ENCODE data around the gene AGAP2. TPM values are rescaled to one million over a fixed set of nuclear protein-coding genes. Genes with fewer than 3 reads are reported as not detected.

Gene AGAP2
- total and polyA plus RNA-seq, 2 of the 8 experiments (the other 6 are each of a cell fraction or from before 2014, with no cell fraction given): 1.5 TPM

- WGBS, 2 experiments (ENCODE audit: extremely low coverage in 1 of 2, insufficient coverage in 1 of 2, insufficient read length in 1 of 2, insufficient replicate concordance in 2 of 2, low coverage in 1 of 2, low lambda C conversion rate in 2 of 2, missing lambda C conversion rate in 1 of 2): 17% methylated on average over 17 of the region's 17 CpGs; no CpG with 5 or more reads in 1 of the 2 experiments
- Histone ChIP-seq H4K20me1 (replicated peaks in 1 of 2; ENCODE audit: control insufficient read depth in 1 of 2, insufficient read depth in 2 of 2, low read length in 2 of 2) (peaks cover 0 to 9% of the 10 kb centered on the region in 2 experiments), H3K4me3 (ENCODE audit: extremely low read depth in 1 of 4, insufficient read depth in 2 of 4, low read depth in 3 of 4, low read length in 4 of 4) (peak overlapping the region; percentile 39 to 66 (median 64)), H3K4ac (replicated peaks; ENCODE audit: insufficient read length, low read depth, low read length) (peak overlapping the region; percentile 61), H4K5ac (ENCODE audit: insufficient read length, low read depth, low read length) (no peak overlapping the region), H3K9ac (replicated peaks in 1 of 4; ENCODE audit: extremely low read depth in 1 of 4, low read depth in 3 of 4, low read length in 3 of 4) (peak overlapping the region in 3 of 4 experiments; percentile 26 to 33 (median 30); a peak in 2 of 7 replicates), H3K56ac (replicated peaks; ENCODE audit: insufficient read length, low read depth, low read length) (no peak overlapping the region), H2AK5ac (ENCODE audit: low read depth, low read length) (0 out of 2 replicates have a peak overlapping the region, but pooled peaks have one; percentile 8), H4K8ac (ENCODE audit: extremely low read depth, insufficient read depth, low read length) (0 out of 2 replicates have a peak overlapping the region, but pooled peaks have one; percentile 36), H2BK15ac (ENCODE audit: low read length) (peak overlapping the region; percentile 98; the same call in 1 of the 2 replicates), H2BK5ac (ENCODE audit: low read depth, low read length) (no peak overlapping the region), H3K27ac (ENCODE audit: low read depth, low read length) (no peak overlapping the region), H3K9me3 (ENCODE audit: insufficient read depth in 2 of 2, low read depth in 1 of 2, low read length in 1 of 2) (no peaks in the 10 kb centered on the region), H3K4me2 (ENCODE audit: insufficient read depth in 1 of 2, low read depth in 2 of 2, low read length in 2 of 2) (peak overlapping the region; percentile 87 to 96), H3K36me3 (ENCODE audit: control insufficient read depth in 2 of 4, insufficient read depth in 4 of 4, low read length in 3 of 4) (peaks cover 11 to 12% (median 12%) of the 10 kb centered on the region in 4 experiments; a peak in 7 of 8 replicates), H3K4me1 (replicated peaks in 1 of 4; ENCODE audit: control insufficient read depth in 3 of 4, insufficient read depth in 4 of 4, low read length in 3 of 4) (peaks cover 13 to 22% (median 19%) of the 10 kb centered on the region in 4 experiments), H4K91ac (replicated peaks; ENCODE audit: insufficient read length, low read length) (peak overlapping the region; percentile 87), H3K14ac (ENCODE audit: insufficient read length) (no peak overlapping the region), H2BK120ac (replicated peaks; ENCODE audit: low read depth, low read length) (no peak overlapping the region), H3K79me1 (ENCODE audit: low read depth, low read length) (no peaks in the 10 kb centered on the region), H2BK20ac (ENCODE audit: low read length) (no peak overlapping the region), H2AFZ (ENCODE audit: low read length) (peak overlapping the region; percentile 91), H3K18ac (ENCODE audit: extremely low read depth, low read length) (peak overlapping the region; percentile 85; the same call in 1 of the 2 replicates), H3K79me2 (ENCODE audit: control insufficient read depth in 1 of 2, insufficient read depth in 2 of 2, low read length in 2 of 2) (no peaks in the 10 kb centered on the region), H3K27me3 (replicated peaks in 1 of 4; ENCODE audit: control insufficient read depth in 3 of 4, extremely low read depth in 1 of 4, insufficient read depth in 3 of 4, low read length in 3 of 4) (peaks cover 22 to 39% (median 37%) of the 10 kb centered on the region in 4 experiments), H3K23ac (ENCODE audit: insufficient read length) (no peak overlapping the region), H2BK12ac (ENCODE audit: low read depth, low read length) (peak overlapping the region; percentile 89; the same call in 1 of the 2 replicates), H3K23me2 (ENCODE audit: low read depth, low read length) (peaks cover 23% of the 10 kb centered on the region)
- POLR2A ChIA-PET (ENCODE audit: partially characterized antibody): interaction anchor here (0.7 to 5.3 kb wide), 14 partner anchors 8 to 80 kb away, joined by 3 to 35 read pairs (median 4); partner anchors contain the start of genes CDK4, MARCHF9, TSFM and TSPAN31
- DNase-seq (ENCODE audit: low read depth in 1 of 2, low spot score in 2 of 2) (peak in 1 of 2 experiments; percentile 51), FAIRE-seq (no peak)
- CTCF ChIA-PET (ENCODE audit: partially characterized antibody): interaction anchor here (0.9 to 1.6 kb wide), 6 partner anchors 8 to 181 kb away, joined by 3 to 15 read pairs (median 4); no protein-coding TSS in a partner anchor
- TF ChIP-seq NRF1 (IDR thresholded peaks at IDR 0.05; ENCODE audit: low read depth, low read length) (no peak), E2F6 (IDR thresholded peaks at IDR 0.05) (peak; percentile 81), SUZ12 (IDR thresholded peaks at IDR 0.05; ENCODE audit: low read length) (no peak; the same call in 1 of the 2 replicates), ZNF274 (IDR thresholded peaks at IDR 0.05; ENCODE audit: borderline replicate concordance, extremely low read depth, low read length) (no peak), CREB1 (IDR thresholded peaks at IDR 0.05) (no peak), MAFK (IDR thresholded peaks at IDR 0.05; ENCODE audit: low read depth, low read length) (no peak), GTF2F1 (IDR thresholded peaks at IDR 0.05; ENCODE audit: borderline replicate concordance, low read depth, low read length) (no peak), POLR2A (IDR thresholded peaks at IDR 0.05; ENCODE audit: control extremely low read depth in 1 of 2, low read depth in 2 of 2, low read length in 2 of 2) (peak in 1 of 2 experiments; percentile 25; a peak in 2 of 3 replicates), CTBP2 (IDR thresholded peaks at IDR 0.05; ENCODE audit: borderline replicate concordance, insufficient read depth, insufficient read length, low read length) (no peak), POLR2AphosphoS5 (IDR thresholded peaks at IDR 0.05; ENCODE audit: low read depth, low read length) (peak; percentile 38; the same call in 1 of the 2 replicates), RAD21 (IDR thresholded peaks at IDR 0.05 in 1 of 2, conservative IDR thresholded peaks at IDR 0.05 in 1 of 2; ENCODE audit: low read depth in 2 of 2, low read length in 2 of 2) (no peak), SP2 (IDR thresholded peaks at IDR 0.05; ENCODE audit: low read length) (no peak), BACH1 (IDR thresholded peaks at IDR 0.05; ENCODE audit: low read length) (no peak)
Measured at GRCh38 chr12:57764662-57765002, 26.1 kb upstream of the AGAP2 start.
